GM12878 (cell line): ENCODE data around the gene AKAP7. TPM values are rescaled to one million over a fixed set of nuclear protein-coding genes. Genes with fewer than 3 reads are reported as not detected.

Experiments used
- ATAC-seq: fragments of 200-7000 bp; cut with Tn5 transposase; 3 replicates; pipeline ENCODE4 v1.9.1; 2020; ENCODE audit warnings: mild to moderate bottlenecking, moderate library complexity
- BruUV-seq: library from RNA; stranded (reverse); fragments of 400-500 nt; replicated peaks from 2 replicates; lab custom pipeline; 2021; lab: Mats Ljungman, UMichigan
- CTCF ChIA-PET: fragments of 300-600 bp; sonication (Branson Sonifier 250); formaldehyde crosslinking; extraction: SDS; loops from one replicate; lab custom pipeline; 2021; ENCODE audit warnings: inconsistent platforms; lab: Yijun Ruan, JAX
- POLR2A ChIA-PET: fragments of 350-600 bp; formaldehyde crosslinking; extraction: SDS; loops from one replicate; lab custom pipeline; 2021; ENCODE audit warnings: inconsistent platforms; lab: Charles Lee
- RAD21 ChIA-PET: fragments of 300-600 bp; sonication (Branson Sonifier 250); formaldehyde crosslinking; loops from one replicate; lab custom pipeline; 2023; ENCODE audit warnings: antibody characterized with exemption; ENCODE audit not compliant: unreplicated experiment; lab: Charles Lee
- SMC1A ChIA-PET: fragments of 300-600 bp; sonication (Branson Sonifier 250); formaldehyde crosslinking; loops from one replicate; lab custom pipeline; 2023; ENCODE audit not compliant: unreplicated experiment, uncharacterized antibody; lab: Charles Lee
- DNase-seq: peaks from one replicate; pipeline ENCODE4 v3.0.0-alpha.2; 2011; ENCODE audit warnings: low read depth, low spot score
- FAIRE-seq: peaks from 3 replicates; lab custom pipeline; 2011; peaks lifted over from hg19 to GRCh38; lab: Jason Lieb, UNC
- H2AFZ ChIP-seq: 2 replicates; pipeline ENCODE4 v1.6.0; 2011; ENCODE audit warnings: low read depth, low read length, control low read depth; ENCODE audit not compliant: control insufficient read depth
- H3K27ac ChIP-seq: 2 replicates; pipeline ENCODE4 v1.5.1; 2011; ENCODE audit warnings: control low read depth; ENCODE audit not compliant: control insufficient read depth, insufficient read depth
- H3K27me3 ChIP-seq, 2 experiments: replicated peaks in 1 of 2; 2 replicates each; pipeline versions ENCODE4 v1.6.0 to v1.6.1; 2011; ENCODE audit warnings: low read length in 1 of 2; ENCODE audit not compliant: control insufficient read depth in 2 of 2, insufficient read depth in 2 of 2
- H3K36me3 ChIP-seq, 2 experiments: 2 replicates each; pipeline ENCODE4 v1.5.1; 2011; ENCODE audit warnings: low read length in 1 of 2; ENCODE audit not compliant: control insufficient read depth in 2 of 2, insufficient read depth in 2 of 2
- H3K4me1 ChIP-seq: 2 replicates; pipeline ENCODE4 v1.6.1; 2011; ENCODE audit warnings: mild to moderate bottlenecking, low read length, moderate library complexity, mixed read lengths; ENCODE audit not compliant: control insufficient read depth, insufficient read depth
- H3K4me2 ChIP-seq: 2 replicates; pipeline ENCODE4 v1.6.0; 2011; ENCODE audit warnings: control low read depth; ENCODE audit not compliant: control insufficient read depth, insufficient read depth
- H3K4me3 ChIP-seq: fragments of 200-600 bp; sonication (generic); 2 replicates; pipeline ENCODE4 v1.5.1; 2016
- H3K79me2 ChIP-seq: 2 replicates; pipeline ENCODE4 v1.6.0; 2011; ENCODE audit warnings: low read length; ENCODE audit not compliant: control insufficient read depth, insufficient read depth
- H3K9ac ChIP-seq: 2 replicates; pipeline ENCODE4 v1.8.0; 2011; ENCODE audit warnings: low read length, control low read depth, mixed read lengths; ENCODE audit not compliant: control insufficient read depth, insufficient read depth
- H3K9me3 ChIP-seq: replicated peaks from 3 replicates; pipeline ENCODE4 v1.5.1; 2011; ENCODE audit warnings: mild to moderate bottlenecking, low read length; ENCODE audit not compliant: control insufficient read depth, insufficient read depth
- H4K20me1 ChIP-seq: 2 replicates; pipeline ENCODE4 v1.6.0; 2011; ENCODE audit not compliant: control insufficient read depth, insufficient read depth
- BCL11A ChIP-seq: IDR thresholded peaks from 2 replicates; pipeline ENCODE4 v1.6.1; 2011; ENCODE audit warnings: low read depth, low read length
- CREB1 ChIP-seq: IDR thresholded peaks from 2 replicates; pipeline ENCODE4 v1.6.1; 2012; ENCODE audit warnings: low read depth, mild to moderate bottlenecking, inconsistent platforms
- HDAC6 ChIP-seq: fragments of 200-600 bp; sonication (generic); IDR thresholded peaks from one replicate; pipeline ENCODE4 v1.8.0; 2017; ENCODE audit warnings: antibody characterized with exemption; ENCODE audit not compliant: unreplicated experiment
- HDGF ChIP-seq: fragments of 450-650 bp; IDR thresholded peaks from 2 replicates; pipeline ENCODE4 v1.6.1; 2016; ENCODE audit warnings: antibody characterized with exemption
- NFYB ChIP-seq: IDR thresholded peaks from 2 replicates; pipeline ENCODE4 v1.6.1; 2011; ENCODE audit warnings: low read depth, mild to moderate bottlenecking, low read length, improper control_type of control experiment, moderate library complexity; ENCODE audit not compliant: insufficient read depth
- SUPT20H ChIP-seq: IDR thresholded peaks from 2 replicates; pipeline ENCODE4 v1.6.1; 2011; ENCODE audit warnings: low read depth, mild to moderate bottlenecking, low read length, moderate library complexity, borderline replicate concordance; ENCODE audit not compliant: control insufficient read depth
- TCF3 ChIP-seq: IDR thresholded peaks from 2 replicates; pipeline ENCODE4 v1.6.1; 2012; ENCODE audit warnings: low read depth, mild to moderate bottlenecking, low read length, borderline replicate concordance; ENCODE audit not compliant: insufficient read depth
- WGBS: methylation state at CpG from one replicate; pipeline ENCODE4 v1.1.6; 2016; ENCODE audit warnings: low lambda C conversion rate; ENCODE audit not compliant: insufficient replicate concordance, insufficient coverage; ENCODE audit errors: missing lambda C conversion rate; 5-methylcytosine and 5-hydroxymethylcytosine counted together
- in situ Hi-C: fragments of 300-500 bp; cut with MboI; formaldehyde crosslinking; loops from 9 replicates; pipeline ENCODE4 v1.14.3; 2018; ENCODE audit warnings: mixed read lengths
- intact Hi-C: fragments of 100-400 bp; cut with micrococcal nuclease; formaldehyde crosslinking; loops from one replicate; pipeline ENCODE4 v1.14.2; 2022; ENCODE audit not compliant: unreplicated experiment
- polyA plus RNA-seq, 11 experiments: library from polyadenylated mRNA; depleted of rRNA in 4 of 11; unstranded in 6 of 11; stranded (reverse) in 5 of 11; fragments of >200 nt; fragmentation: Nextera tagmentation in 4 of 11; fragmentation: Illumina TruSeq in 1 of 11; extraction: Ambion mirVana in 4 of 11; extraction: Trizol in 1 of 11; gene quantifications; 1 replicate in 1 of 11; 2 replicates in 10 of 11; pipeline versions ENCODE4 v1.2.1 to v1.2.3, GENCODE V29; 2011 to 2016; ENCODE audit warnings: inconsistent platforms in 2 of 11, missing spikeins in 2 of 11, low read depth in 1 of 11
- total RNA-seq, 4 experiments: library from RNA; depleted of rRNA in 3 of 4; stranded (reverse); fragments of >200 nt in 3 of 4; fragmentation: Illumina TruSeq in 1 of 4; extraction: Trizol in 1 of 4; gene quantifications; 2 replicates each; pipeline versions ENCODE4 v1.2.1 to v1.2.3, GENCODE V29; 2013 to 2021

Gene AKAP7
- total and polyA plus RNA-seq, 10 of the 15 experiments (the other 5 are each of a cell fraction or from before 2014, with no cell fraction given): 0.06 to 0.58 (median 0.28) TPM; not detected in 1

DNA sequence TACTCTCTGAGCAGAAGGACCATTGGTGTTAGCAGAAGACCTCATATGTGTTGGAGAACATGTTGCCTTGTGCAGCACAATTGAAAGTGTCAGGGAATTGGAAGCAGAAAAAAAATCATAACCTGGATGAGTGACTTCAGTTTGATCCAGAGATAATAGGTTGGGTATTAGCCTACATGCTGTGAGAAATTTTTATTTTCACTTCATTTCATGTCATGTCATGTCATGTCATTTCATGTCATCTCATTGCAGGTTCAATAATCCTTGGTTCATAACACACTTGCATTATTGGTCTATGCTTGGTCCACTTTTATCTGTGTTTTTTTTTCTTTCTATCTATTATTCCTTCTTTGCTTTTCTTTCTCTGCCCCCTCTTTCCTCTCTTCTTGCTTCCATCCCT, 34.3 kb downstream of the AKAP7 start:
- Histone ChIP-seq H3K27ac (no peak overlapping the region), H3K27me3 (no peaks in the 10 kb centered on the region; a peak in 1 of 4 replicates), H3K4me3 (no peak overlapping the region), H3K9me3 (no peaks in the 10 kb centered on the region), H3K9ac (no peak overlapping the region), H3K79me2 (no peaks in the 10 kb centered on the region), H3K4me1 (no peaks in the 10 kb centered on the region), H4K20me1 (no peaks in the 10 kb centered on the region), H3K4me2 (no peak overlapping the region), H3K36me3 (no peaks in the 10 kb centered on the region), H2AFZ (no peak overlapping the region)
- TF ChIP-seq HDGF (no peak), SUPT20H (no peak), NFYB (no peak), BCL11A (no peak), HDAC6 (no peak)
- ChIA-PET RAD21 (no interaction called here), CTCF (no interaction called here), POLR2A (no interaction called here), SMC1A (no interaction called here)
- ATAC-seq (no peak), DNase-seq (no peak), FAIRE-seq (no peak)
- intact Hi-C loops: no loop called here
- in situ Hi-C loops: no loop called here
- BruUV-seq: no TSS peak

GRCh38 chr6:131172222-131172621, 37.0 kb downstream of the AKAP7 start:
- SMC1A ChIA-PET: interaction anchor here (1.1 kb wide), 1 partner anchor 10 kb away, joined by 3 read pairs; no protein-coding TSS in a partner anchor
- no peaks in the 10 kb centered on the region; a peak in 1 of 4 replicates for H3K27me3 ChIP-seq
- TF ChIP-seq CREB1: no peak
- no peak for TF ChIP-seq TCF3
- TF ChIP-seq, all 136 proteins: peak for 0
- no peak overlapping the region for H3K4me2 ChIP-seq
- ATAC-seq: no peak
- H3K79me2 ChIP-seq: no peaks in the 10 kb centered on the region
- intact Hi-C loops: no loop called here
- no peak overlapping the region for H3K27ac ChIP-seq
- H3K9me3 ChIP-seq: no peaks in the 10 kb centered on the region
- H2AFZ ChIP-seq: no peak overlapping the region
- ChIA-PET CTCF (no interaction called here), POLR2A (no interaction called here), RAD21 (no interaction called here)
- DNase-seq: no peak
- H3K9ac ChIP-seq: no peak overlapping the region
- 83% methylated on average over 1 of the region's 1 CpG for WGBS
- no TSS peak for BruUV-seq
- H3K4me3 ChIP-seq: no peak overlapping the region
- no peaks in the 10 kb centered on the region for H4K20me1 ChIP-seq
- H3K4me1 ChIP-seq: no peaks in the 10 kb centered on the region
- no peaks in the 10 kb centered on the region for H3K36me3 ChIP-seq
- in situ Hi-C loops: no loop called here
- no peak for FAIRE-seq
